Astrocyte (in vitro differentiated cells and primary cell): ENCODE results near the gene PGLYRP4.

Source experiments
- CTCF ChIP-seq: IDR thresholded peaks from 2 replicates; pipeline ENCODE4 v1.5.1; 2011; ENCODE audit warnings: low read depth, mild to moderate bottlenecking, inconsistent platforms, low read length, moderate library complexity; ENCODE audit not compliant: insufficient read depth
- EZH2 ChIP-seq: IDR thresholded peaks from 2 replicates; pipeline ENCODE4 v1.6.1; 2012; ENCODE audit warnings: mild to moderate bottlenecking, low read length, inconsistent platforms; ENCODE audit not compliant: insufficient read depth

GRCh38 chr1:153336650-153337049 lies 12.0 kb downstream of the PGLYRP4 start:
- TF ChIP-seq CTCF: no peak
- TF ChIP-seq EZH2: no peak
